ENCODE results near the gene TTLL4. TPM values are rescaled to one million over a fixed set of nuclear protein-coding genes. Genes with fewer than 3 reads are reported as not detected.

The TTLL4 gene
- total and polyA plus RNA-seq, 11 donors, result 5.3 to 14.0 (median 6.0) TPM

GRCh38 chr2:218713922-218714321 lies 3.3 kb downstream of the TTLL4 start:
- H3K4me1 ChIP-seq, result peaks cover 0 to 43% (median 8%) of the 10 kb centered on the region in 12 donors
- no peak for TF ChIP-seq CTCF (IDR thresholded peaks at IDR 0.05)
- no peak for TF ChIP-seq POLR2A (IDR thresholded peaks at IDR 0.05)
- no peak overlapping the region for H3K4me3 ChIP-seq
- H3K9me3 ChIP-seq, result no peaks in the 10 kb centered on the region
- intact Hi-C loops (cut with DNase I), result loop anchor here in 6 of 10 donors (5.0 kb wide), 3 partner anchors 68 to 133 kb away; partner anchors contain the start of gene CYP27A1 (in 1 of the 6)
- peaks cover 0 to 10% (median 3%) of the 10 kb centered on the region in 9 donors for H3K36me3 ChIP-seq
- no peak overlapping the region for H3K27ac ChIP-seq
- DNase-seq (no peak), ATAC-seq (no peak)
- no peaks in the 10 kb centered on the region for H3K27me3 ChIP-seq
- WGBS, 4 donors, result 91 to 96% (median 93%) methylated on average over 2 of the region's 2 CpGs

- ATAC-seq (no peak), DNase-seq (no peak)
- peaks cover 0 to 43% (median 5%) of the 10 kb centered on the region in 12 donors for H3K4me1 ChIP-seq
- WGBS, 4 donors, result 68 to 76% (median 72%) methylated on average over 4 of the region's 4 CpGs
- intact Hi-C loops (cut with DNase I), result no loop called here
- H3K36me3 ChIP-seq, result peaks cover 0 to 13% (median 3%) of the 10 kb centered on the region in 9 donors
- no peak overlapping the region for H3K4me3 ChIP-seq
- H3K9me3 ChIP-seq, result no peaks in the 10 kb centered on the region
- H3K27me3 ChIP-seq, result no peaks in the 10 kb centered on the region
- TF ChIP-seq POLR2A (IDR thresholded peaks at IDR 0.05), result no peak
- TF ChIP-seq CTCF (IDR thresholded peaks at IDR 0.05), result no peak
- H3K27ac ChIP-seq, result peak overlapping the region in 4 of 12 donors; percentile 4 to 21 (median 12)
Observed at GRCh38 chr2:218716070-218716469, 5.4 kb downstream of the TTLL4 start.

GRCh38 chr2:218717262-218717661 lies 6.6 kb downstream of the TTLL4 start:
- peaks cover 0 to 13% (median 3%) of the 10 kb centered on the region in 9 donors for H3K36me3 ChIP-seq
- H3K27me3 ChIP-seq, result no peaks in the 10 kb centered on the region
- no peak for TF ChIP-seq POLR2A (IDR thresholded peaks at IDR 0.05)
- no peak for TF ChIP-seq CTCF (IDR thresholded peaks at IDR 0.05)
- no peak overlapping the region for H3K4me3 ChIP-seq
- DNase-seq, result no peak
- H3K27ac ChIP-seq, result no peak overlapping the region
- WGBS, 4 donors, result 73 to 87% (median 84%) methylated on average over 3 of the region's 3 CpGs
- intact Hi-C loops (cut with DNase I), result no loop called here
- no peaks in the 10 kb centered on the region for H3K9me3 ChIP-seq
- H3K4me1 ChIP-seq, result peaks cover 0 to 33% (median 0%) of the 10 kb centered on the region in 12 donors
- ATAC-seq, result no peak

- H3K4me3 ChIP-seq, result no peak overlapping the region
- TF ChIP-seq CTCF (IDR thresholded peaks at IDR 0.05) (no peak), POLR2A (IDR thresholded peaks at IDR 0.05) (no peak)
- peaks cover 0 to 33% (median 0%) of the 10 kb centered on the region in 12 donors for H3K4me1 ChIP-seq
- no peak overlapping the region for H3K27ac ChIP-seq
- peaks cover 0 to 13% (median 3%) of the 10 kb centered on the region in 9 donors for H3K36me3 ChIP-seq
- H3K27me3 ChIP-seq, result no peaks in the 10 kb centered on the region
- 85 to 90% (median 89%) methylated on average over 7 of the region's 7 CpGs for WGBS, 4 donors
- no peak for ATAC-seq
- intact Hi-C loops (cut with DNase I), result no loop called here
- H3K9me3 ChIP-seq, result no peaks in the 10 kb centered on the region
- no peak for DNase-seq
Observed at GRCh38 chr2:218718058-218718457, 7.4 kb downstream of the TTLL4 start.
